Measurements from ENCODE around the gene SCN9A.

SCN9A gene

DNA sequence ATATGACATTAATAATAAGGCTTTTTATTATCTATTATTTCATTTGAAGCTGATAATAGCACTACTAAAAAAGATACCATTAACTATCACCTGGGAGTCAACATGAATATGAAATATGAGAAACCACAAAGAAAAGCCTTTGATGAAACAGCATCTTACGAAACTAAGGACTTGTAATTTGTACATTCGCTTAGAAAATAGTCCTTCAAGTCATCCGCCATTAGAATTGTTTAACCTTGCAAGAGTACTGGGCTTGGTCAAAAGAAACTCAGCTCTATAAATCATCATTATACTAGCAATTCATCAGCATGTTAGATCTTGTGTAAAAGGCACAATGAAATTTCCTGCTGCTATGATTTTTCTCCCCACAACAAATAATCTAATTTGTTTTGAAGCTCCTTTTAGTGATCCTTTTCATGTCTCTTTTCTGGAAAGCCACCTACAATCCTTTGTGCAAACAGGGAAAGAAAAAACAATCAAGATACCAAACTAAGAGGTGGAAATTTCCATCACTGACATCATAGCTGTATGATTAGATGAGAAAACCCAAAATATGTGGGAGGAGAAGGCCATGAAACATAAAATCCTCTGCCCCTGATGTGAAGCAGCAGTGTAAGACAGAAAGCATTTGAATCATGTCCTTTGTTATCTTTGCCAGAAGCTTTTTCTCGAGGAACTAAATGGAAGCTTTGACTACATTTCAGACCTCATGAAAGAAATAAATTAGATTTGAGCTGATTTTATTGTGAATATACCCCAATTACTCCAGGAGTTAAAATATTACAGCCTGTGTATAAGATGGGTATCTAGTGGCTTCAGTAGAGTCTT lies 31.2 kb downstream of the SCN9A start:
- H3K27me3 ChIP-seq (ENCODE audit: control insufficient read depth in 1 of 2, insufficient read depth in 1 of 2, low read length in 2 of 2) = no peaks in the 10 kb centered on the region
- H3K23ac ChIP-seq (ENCODE audit: low read length in 2 of 2) = no peak overlapping the region
- H3K9ac ChIP-seq (ENCODE audit: low read length) = peak overlapping the region; percentile 30
- no peak overlapping the region for H2BK5ac ChIP-seq (ENCODE audit: low read depth, low read length, poor library complexity, severe bottlenecking)
- H3K9me3 ChIP-seq (ENCODE audit: control insufficient read depth, low read length) = no peaks in the 10 kb centered on the region
- H2BK120ac ChIP-seq (ENCODE audit: low read depth, low read length) = no peak overlapping the region
- no peak overlapping the region for H2BK15ac ChIP-seq (ENCODE audit: low read depth, poor library complexity, severe bottlenecking)
- H3K27ac ChIP-seq (ENCODE audit: low read length, poor library complexity, severe bottlenecking) = peak overlapping the region; percentile 57
- H4K91ac ChIP-seq (ENCODE audit: low read length) = no peak overlapping the region
- no peak overlapping the region for H3K14ac ChIP-seq (ENCODE audit: low read length in 2 of 2)
- H2AFZ ChIP-seq (ENCODE audit: low read depth, low read length) = no peak overlapping the region
- H3K4me3 ChIP-seq (ENCODE audit: insufficient read depth in 1 of 2, low read depth in 1 of 2, low read length in 2 of 2) = no peak overlapping the region
- WGBS = 96% methylated on average over 3 of the region's 4 CpGs
- no peak overlapping the region for H3K18ac ChIP-seq (ENCODE audit: low read depth in 1 of 2, low read length in 2 of 2)
- H3K36me3 ChIP-seq (ENCODE audit: control insufficient read depth in 1 of 2, insufficient read depth in 2 of 2, low read depth in 1 of 2, low read length in 2 of 2) = no peaks in the 10 kb centered on the region
- no peak overlapping the region for H3K4me2 ChIP-seq (ENCODE audit: low read length, poor library complexity, severe bottlenecking)
- H2AK5ac ChIP-seq (ENCODE audit: low read length, severe bottlenecking) = no peak overlapping the region
- peaks cover 2% of the 10 kb centered on the region for H3K4me1 ChIP-seq (ENCODE audit: control insufficient read depth, insufficient read depth, low read depth, low read length)
- DNase-seq = peak; percentile 7
- no peaks in the 10 kb centered on the region for H3K79me1 ChIP-seq (replicated peaks; ENCODE audit: low read length, poor library complexity, severe bottlenecking)
- no peak overlapping the region for H2BK12ac ChIP-seq (ENCODE audit: low read length in 2 of 2)
- H3K4ac ChIP-seq (ENCODE audit: low read depth in 1 of 2, low read length in 2 of 2) = no peak overlapping the region
- H4K8ac ChIP-seq (ENCODE audit: low read length) = no peak overlapping the region

DNA sequence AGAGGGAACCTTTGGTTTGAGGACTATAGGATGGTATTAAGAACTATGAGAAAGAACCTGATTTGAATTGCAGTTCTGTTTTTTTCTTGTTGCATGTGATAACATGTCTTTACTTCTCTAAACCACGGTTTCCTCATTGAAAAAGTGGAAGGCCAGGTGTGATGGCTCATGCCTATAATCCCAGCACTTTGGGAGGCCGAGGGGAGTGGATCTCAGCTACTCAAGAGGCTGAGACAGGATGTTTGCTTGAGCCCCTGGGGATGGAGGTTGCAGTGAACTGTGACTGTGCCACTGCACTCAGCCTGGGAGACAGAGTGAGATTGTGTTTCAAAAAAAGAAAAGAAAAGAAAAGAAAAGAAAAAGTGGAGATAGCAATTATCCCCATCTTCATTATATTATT lies 32.3 kb downstream of the SCN9A start:
- no peak overlapping the region for H3K14ac ChIP-seq (ENCODE audit: low read length in 2 of 2)
- H4K91ac ChIP-seq (ENCODE audit: low read length) = no peak overlapping the region
- peaks cover 2% of the 10 kb centered on the region for H3K4me1 ChIP-seq (ENCODE audit: control insufficient read depth, insufficient read depth, low read depth, low read length)
- peak overlapping the region; percentile 12 for H3K27ac ChIP-seq (ENCODE audit: low read length, poor library complexity, severe bottlenecking)
- no peaks in the 10 kb centered on the region for H3K79me1 ChIP-seq (replicated peaks; ENCODE audit: low read length, poor library complexity, severe bottlenecking)
- no peak for DNase-seq
- H3K23ac ChIP-seq (ENCODE audit: low read length in 2 of 2) = no peak overlapping the region
- no peak overlapping the region for H3K9ac ChIP-seq (ENCODE audit: low read length)
- H2BK12ac ChIP-seq (ENCODE audit: low read length in 2 of 2) = no peak overlapping the region
- H3K9me3 ChIP-seq (ENCODE audit: control insufficient read depth, low read length) = no peaks in the 10 kb centered on the region
- no peak overlapping the region for H2BK15ac ChIP-seq (ENCODE audit: low read depth, poor library complexity, severe bottlenecking)
- no peak overlapping the region for H4K8ac ChIP-seq (ENCODE audit: low read length)
- no peaks in the 10 kb centered on the region for H3K27me3 ChIP-seq (ENCODE audit: control insufficient read depth in 1 of 2, insufficient read depth in 1 of 2, low read length in 2 of 2)
- H3K4ac ChIP-seq (ENCODE audit: low read depth in 1 of 2, low read length in 2 of 2) = no peak overlapping the region
- H2AFZ ChIP-seq (ENCODE audit: low read depth, low read length) = no peak overlapping the region
- no peak overlapping the region for H3K4me2 ChIP-seq (ENCODE audit: low read length, poor library complexity, severe bottlenecking)
- no peak overlapping the region for H2BK5ac ChIP-seq (ENCODE audit: low read depth, low read length, poor library complexity, severe bottlenecking)
- H3K18ac ChIP-seq (ENCODE audit: low read depth in 1 of 2, low read length in 2 of 2) = no peak overlapping the region
- H3K4me3 ChIP-seq (ENCODE audit: insufficient read depth in 1 of 2, low read depth in 1 of 2, low read length in 2 of 2) = no peak overlapping the region
- 33% methylated on average over 2 of the region's 2 CpGs for WGBS
- H2AK5ac ChIP-seq (ENCODE audit: low read length, severe bottlenecking) = no peak overlapping the region
- H2BK120ac ChIP-seq (ENCODE audit: low read depth, low read length) = no peak overlapping the region
- H3K36me3 ChIP-seq (ENCODE audit: control insufficient read depth in 1 of 2, insufficient read depth in 2 of 2, low read depth in 1 of 2, low read length in 2 of 2) = no peaks in the 10 kb centered on the region

DNA sequence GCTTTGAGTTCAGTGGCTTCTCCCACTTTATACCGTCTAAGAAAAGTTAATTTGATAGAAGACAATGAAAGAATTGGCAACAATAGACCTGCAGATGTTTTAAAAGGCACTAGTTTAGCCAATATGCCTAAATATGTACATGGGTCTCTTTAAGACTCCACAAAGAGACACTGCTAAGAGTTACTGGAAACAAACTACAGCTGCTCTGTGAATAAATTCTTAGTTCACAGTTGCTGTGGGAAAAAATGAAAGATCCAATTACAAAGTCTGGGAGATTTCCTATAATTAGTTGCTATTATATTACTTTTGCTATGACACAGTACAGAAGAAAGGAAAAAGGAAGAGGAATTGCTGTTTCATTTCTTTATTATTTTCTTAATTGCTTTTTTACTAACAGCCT lies 34.3 kb downstream of the SCN9A start:
- no peaks in the 10 kb centered on the region for H3K79me1 ChIP-seq (replicated peaks; ENCODE audit: low read length, poor library complexity, severe bottlenecking)
- H3K23ac ChIP-seq (ENCODE audit: low read length in 2 of 2) = no peak overlapping the region
- no peak overlapping the region for H2BK12ac ChIP-seq (ENCODE audit: low read length in 2 of 2)
- DNase-seq = no peak
- no peak overlapping the region for H3K27ac ChIP-seq (ENCODE audit: low read length, poor library complexity, severe bottlenecking)
- H4K91ac ChIP-seq (ENCODE audit: low read length) = no peak overlapping the region
- no peak overlapping the region for H3K9ac ChIP-seq (ENCODE audit: low read length)
- no peaks in the 10 kb centered on the region for H3K9me3 ChIP-seq (ENCODE audit: control insufficient read depth, low read length)
- peaks cover 2% of the 10 kb centered on the region for H3K4me1 ChIP-seq (ENCODE audit: control insufficient read depth, insufficient read depth, low read depth, low read length)
- H2AK5ac ChIP-seq (ENCODE audit: low read length, severe bottlenecking) = no peak overlapping the region
- no peak overlapping the region for H3K4me2 ChIP-seq (ENCODE audit: low read length, poor library complexity, severe bottlenecking)
- no peak overlapping the region for H2BK120ac ChIP-seq (ENCODE audit: low read depth, low read length)
- H2BK15ac ChIP-seq (ENCODE audit: low read depth, poor library complexity, severe bottlenecking) = no peak overlapping the region
- no peaks in the 10 kb centered on the region for H3K36me3 ChIP-seq (ENCODE audit: control insufficient read depth in 1 of 2, insufficient read depth in 2 of 2, low read depth in 1 of 2, low read length in 2 of 2)
- WGBS = no CpG with 5 or more reads among the region's 1 CpG
- H3K14ac ChIP-seq (ENCODE audit: low read length in 2 of 2) = no peak overlapping the region
- H3K4me3 ChIP-seq (ENCODE audit: insufficient read depth in 1 of 2, low read depth in 1 of 2, low read length in 2 of 2) = no peak overlapping the region
- no peak overlapping the region for H2AFZ ChIP-seq (ENCODE audit: low read depth, low read length)
- no peak overlapping the region for H2BK5ac ChIP-seq (ENCODE audit: low read depth, low read length, poor library complexity, severe bottlenecking)
- H4K8ac ChIP-seq (ENCODE audit: low read length) = no peak overlapping the region
- H3K4ac ChIP-seq (ENCODE audit: low read depth in 1 of 2, low read length in 2 of 2) = no peak overlapping the region
- no peaks in the 10 kb centered on the region for H3K27me3 ChIP-seq (ENCODE audit: control insufficient read depth in 1 of 2, insufficient read depth in 1 of 2, low read length in 2 of 2)
- H3K18ac ChIP-seq (ENCODE audit: low read depth in 1 of 2, low read length in 2 of 2) = no peak overlapping the region

DNA sequence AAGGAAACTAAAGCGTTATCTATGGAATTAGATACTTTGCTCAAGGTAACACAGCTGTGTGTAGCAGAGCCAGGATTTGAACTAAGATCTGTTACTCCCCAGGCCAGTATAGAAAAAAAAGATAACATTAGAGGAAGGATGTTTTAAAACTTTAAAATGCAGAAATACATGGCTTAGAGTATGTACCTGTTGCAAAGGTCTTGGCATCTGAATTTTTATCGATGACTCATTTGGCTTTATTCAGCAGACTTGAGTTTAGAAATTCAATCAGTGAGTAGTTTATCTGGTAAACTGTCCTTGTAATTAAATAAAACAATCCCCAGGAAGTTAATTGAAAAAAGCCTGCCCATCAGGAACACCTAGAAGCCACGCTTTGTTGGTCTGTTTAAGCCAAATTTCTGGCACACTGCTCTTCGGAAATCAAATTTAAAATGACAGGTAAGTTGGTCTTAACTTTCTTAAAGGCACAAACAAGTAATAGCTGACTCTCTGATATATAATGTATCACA lies 36.9 kb downstream of the SCN9A start:
- Histone ChIP-seq H2BK15ac (ENCODE audit: low read depth, poor library complexity, severe bottlenecking) (no peak overlapping the region), H4K8ac (ENCODE audit: low read length) (no peak overlapping the region), H3K14ac (ENCODE audit: low read length in 2 of 2) (no peak overlapping the region), H3K4me2 (ENCODE audit: low read length, poor library complexity, severe bottlenecking) (no peak overlapping the region), H3K4me3 (ENCODE audit: insufficient read depth in 1 of 2, low read depth in 1 of 2, low read length in 2 of 2) (no peak overlapping the region), H3K36me3 (ENCODE audit: control insufficient read depth in 1 of 2, insufficient read depth in 2 of 2, low read depth in 1 of 2, low read length in 2 of 2) (no peaks in the 10 kb centered on the region), H3K9me3 (ENCODE audit: control insufficient read depth, low read length) (no peaks in the 10 kb centered on the region), H4K91ac (ENCODE audit: low read length) (no peak overlapping the region), H3K9ac (ENCODE audit: low read length) (no peak overlapping the region), H2BK120ac (ENCODE audit: low read depth, low read length) (no peak overlapping the region), H3K4me1 (ENCODE audit: control insufficient read depth, insufficient read depth, low read depth, low read length) (peaks cover 2% of the 10 kb centered on the region), H2BK5ac (ENCODE audit: low read depth, low read length, poor library complexity, severe bottlenecking) (no peak overlapping the region), H3K79me1 (replicated peaks; ENCODE audit: low read length, poor library complexity, severe bottlenecking) (no peaks in the 10 kb centered on the region), H3K23ac (ENCODE audit: low read length in 2 of 2) (no peak overlapping the region), H2BK12ac (ENCODE audit: low read length in 2 of 2) (no peak overlapping the region), H3K4ac (ENCODE audit: low read depth in 1 of 2, low read length in 2 of 2) (no peak overlapping the region), H3K27ac (ENCODE audit: low read length, poor library complexity, severe bottlenecking) (no peak overlapping the region), H2AK5ac (ENCODE audit: low read length, severe bottlenecking) (no peak overlapping the region), H3K18ac (ENCODE audit: low read depth in 1 of 2, low read length in 2 of 2) (no peak overlapping the region), H2AFZ (ENCODE audit: low read depth, low read length) (no peak overlapping the region), H3K27me3 (ENCODE audit: control insufficient read depth in 1 of 2, insufficient read depth in 1 of 2, low read length in 2 of 2) (no peaks in the 10 kb centered on the region)
- no peak for DNase-seq
- WGBS = 82% methylated on average over 3 of the region's 4 CpGs

Data from mesenchymal stem cell (in vitro differentiated cells and primary cell).